Smooth muscle cell (in vitro differentiated cells): Measurements from ENCODE around the gene ALDH16A1. TPM values are rescaled to one million over a fixed set of nuclear protein-coding genes. Genes with fewer than 3 reads are reported as not detected.
"Not testable (repeated sequence)": the region's sequence is repeated elsewhere in the genome, so short reads cannot be mapped to it uniquely, and the experiment has no call there.

Experiments used
- DNase-seq: peaks from one replicate; lab custom pipeline; 2025; ENCODE audit not compliant: unreplicated experiment; lab: John Stamatoyannopoulos, UW
- H2AFZ ChIP-seq: fragments of 200-600 bp; sonication (generic); 2 replicates; pipeline ENCODE4 v1.6.0; 2016; ENCODE audit warnings: antibody characterized with exemption, low read depth, mild to moderate bottlenecking
- H3F3A ChIP-seq: fragments of 200-600 bp; sonication (generic); 2 replicates; pipeline ENCODE4 v1.6.0; 2017; ENCODE audit warnings: antibody characterized with exemption, low read depth
- H3K27ac ChIP-seq: fragments of 200-600 bp; sonication (generic); 2 replicates; pipeline ENCODE4 v1.5.1; 2016; ENCODE audit warnings: low read depth, mild to moderate bottlenecking
- H3K27me3 ChIP-seq: fragments of 200-600 bp; sonication (generic); 2 replicates; pipeline ENCODE4 v1.6.1; 2016; ENCODE audit warnings: low read depth, mild to moderate bottlenecking
- H3K36me3 ChIP-seq: fragments of 200-600 bp; sonication (generic); 2 replicates; pipeline ENCODE4 v1.5.1; 2016; ENCODE audit warnings: low read depth
- H3K4me1 ChIP-seq: fragments of 200-600 bp; sonication (generic); 2 replicates; pipeline ENCODE4 v1.5.1; 2016; ENCODE audit warnings: low read depth
- H3K4me2 ChIP-seq: fragments of 200-600 bp; sonication (generic); 2 replicates; pipeline ENCODE4 v1.6.0; 2016; ENCODE audit warnings: mild to moderate bottlenecking
- H3K4me3 ChIP-seq: fragments of 200-600 bp; sonication (generic); 2 replicates; pipeline ENCODE4 v1.5.1; 2016; ENCODE audit warnings: mild to moderate bottlenecking
- H3K79me2 ChIP-seq: fragments of 200-600 bp; sonication (generic); 2 replicates; pipeline ENCODE4 v1.6.0; 2016; ENCODE audit warnings: low read depth, mild to moderate bottlenecking
- H3K9ac ChIP-seq: fragments of 200-600 bp; sonication (generic); 2 replicates; pipeline ENCODE4 v1.6.0; 2016; ENCODE audit warnings: low read depth
- H3K9me3 ChIP-seq: fragments of 200-600 bp; sonication (generic); replicated peaks from 2 replicates; pipeline ENCODE4 v1.5.1; 2016; ENCODE audit warnings: low read depth
- H4K20me1 ChIP-seq: fragments of 200-600 bp; sonication (generic); 2 replicates; pipeline ENCODE4 v1.6.0; 2016; ENCODE audit warnings: low read depth
- WGBS: methylation state at CpG from one replicate; pipeline ENCODE4 v1.1.7; 2016; ENCODE audit warnings: low lambda C conversion rate; 5-methylcytosine and 5-hydroxymethylcytosine counted together
- polyA plus RNA-seq: library from polyadenylated mRNA; unstranded; fragments of >200 nt; fragmentation: Nextera tagmentation; extraction: Ambion mirVana; gene quantifications from 2 replicates; pipeline ENCODE4 v1.2.1, GENCODE V29; 2016
- total RNA-seq: library from RNA; depleted of rRNA; stranded (reverse); fragments of >200 nt; gene quantifications from 2 replicates; pipeline ENCODE4 v1.2.3, GENCODE V29; 2014
- TF ChIP-seq, protein P1 (sequence below): fragments of 200-600 bp; sonication (generic); IDR thresholded peaks from 2 replicates; pipeline ENCODE4 v1.5.1; 2017; ENCODE audit warnings: borderline replicate concordance, mild to moderate bottlenecking, antibody characterized with exemption; ENCODE audit not compliant: insufficient read depth, poor library complexity, severe bottlenecking

ALDH16A1 gene
- total and polyA plus RNA-seq, 2 experiments from 2014 or later: 10.5 to 24.6 TPM

DNA sequence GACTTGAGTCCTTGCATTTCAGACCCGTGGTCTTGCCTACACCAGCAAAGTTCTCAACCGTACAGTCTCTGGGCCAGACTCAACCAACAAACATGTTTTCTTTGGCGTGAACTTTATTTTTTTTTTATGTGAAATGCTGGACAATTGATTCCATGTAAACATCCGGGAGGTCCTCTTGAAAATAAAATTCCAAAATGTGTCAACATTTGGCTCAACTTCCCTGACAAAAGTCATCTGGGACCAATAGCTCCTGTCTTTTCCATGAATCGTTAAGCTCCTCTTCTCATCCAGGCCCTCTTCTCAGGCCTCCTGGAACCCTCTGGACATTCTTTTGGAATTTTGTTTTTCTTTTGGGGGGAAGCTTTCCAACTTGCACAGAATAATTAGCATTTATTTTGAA is 2.7 kb downstream of the ALDH16A1 start:
- Histone ChIP-seq H3K9ac (no peak overlapping the region), H3K79me2 (no peaks in the 10 kb centered on the region), H3K4me2 (no peak overlapping the region), H2AFZ (no peak overlapping the region), H4K20me1 (no peaks in the 10 kb centered on the region), H3K9me3 (no peaks in the 10 kb centered on the region), H3K27me3 (no peaks in the 10 kb centered on the region), H3K36me3 (no peaks in the 10 kb centered on the region), H3K4me3 (no peak overlapping the region), H3K4me1 (peaks cover 9% of the 10 kb centered on the region), H3K27ac (no peak overlapping the region), H3F3A (no peaks in the 10 kb centered on the region)
- TF ChIP-seq, protein P1, sequence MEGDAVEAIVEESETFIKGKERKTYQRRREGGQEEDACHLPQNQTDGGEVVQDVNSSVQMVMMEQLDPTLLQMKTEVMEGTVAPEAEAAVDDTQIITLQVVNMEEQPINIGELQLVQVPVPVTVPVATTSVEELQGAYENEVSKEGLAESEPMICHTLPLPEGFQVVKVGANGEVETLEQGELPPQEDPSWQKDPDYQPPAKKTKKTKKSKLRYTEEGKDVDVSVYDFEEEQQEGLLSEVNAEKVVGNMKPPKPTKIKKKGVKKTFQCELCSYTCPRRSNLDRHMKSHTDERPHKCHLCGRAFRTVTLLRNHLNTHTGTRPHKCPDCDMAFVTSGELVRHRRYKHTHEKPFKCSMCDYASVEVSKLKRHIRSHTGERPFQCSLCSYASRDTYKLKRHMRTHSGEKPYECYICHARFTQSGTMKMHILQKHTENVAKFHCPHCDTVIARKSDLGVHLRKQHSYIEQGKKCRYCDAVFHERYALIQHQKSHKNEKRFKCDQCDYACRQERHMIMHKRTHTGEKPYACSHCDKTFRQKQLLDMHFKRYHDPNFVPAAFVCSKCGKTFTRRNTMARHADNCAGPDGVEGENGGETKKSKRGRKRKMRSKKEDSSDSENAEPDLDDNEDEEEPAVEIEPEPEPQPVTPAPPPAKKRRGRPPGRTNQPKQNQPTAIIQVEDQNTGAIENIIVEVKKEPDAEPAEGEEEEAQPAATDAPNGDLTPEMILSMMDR: no peak
- 95% methylated on average over 5 of the region's 5 CpGs for whole genome bisulfite sequencing
- DNase-seq: no peak

DNA sequence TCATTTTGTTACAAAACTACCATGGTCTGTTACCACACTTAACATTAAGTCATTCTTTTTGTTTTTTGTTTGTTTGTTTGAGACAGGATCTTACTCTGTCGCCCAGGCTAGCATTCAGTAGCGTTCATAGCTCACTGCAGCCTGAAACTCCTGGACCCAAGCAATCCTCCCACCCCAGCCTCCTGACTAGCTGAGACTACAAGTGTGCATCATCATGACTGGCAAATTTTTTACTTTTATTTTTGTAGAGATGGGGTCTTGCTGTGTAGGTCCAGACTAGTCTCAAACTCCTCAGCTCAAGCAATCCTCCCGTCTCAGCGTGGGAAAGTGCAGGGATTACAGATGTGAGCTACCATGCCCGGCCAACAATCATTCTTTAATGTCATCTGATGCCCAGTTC is 3.3 kb downstream of the ALDH16A1 start:
- Histone ChIP-seq H3K4me1 (peaks cover 8% of the 10 kb centered on the region), H3K4me3 (no peak overlapping the region), H3K79me2 (no peaks in the 10 kb centered on the region), H4K20me1 (no peaks in the 10 kb centered on the region), H3K4me2 (no peak overlapping the region), H3K27ac (no peak overlapping the region), H2AFZ (no peak overlapping the region), H3K9ac (no peak overlapping the region), H3K9me3 (no peaks in the 10 kb centered on the region), H3K27me3 (no peaks in the 10 kb centered on the region), H3F3A (no peaks in the 10 kb centered on the region), H3K36me3 (no peaks in the 10 kb centered on the region)
- WGBS: 96% methylated on average over 5 of the region's 5 CpGs
- TF ChIP-seq, protein P1: no peak
- no peak for DNase-seq

DNA sequence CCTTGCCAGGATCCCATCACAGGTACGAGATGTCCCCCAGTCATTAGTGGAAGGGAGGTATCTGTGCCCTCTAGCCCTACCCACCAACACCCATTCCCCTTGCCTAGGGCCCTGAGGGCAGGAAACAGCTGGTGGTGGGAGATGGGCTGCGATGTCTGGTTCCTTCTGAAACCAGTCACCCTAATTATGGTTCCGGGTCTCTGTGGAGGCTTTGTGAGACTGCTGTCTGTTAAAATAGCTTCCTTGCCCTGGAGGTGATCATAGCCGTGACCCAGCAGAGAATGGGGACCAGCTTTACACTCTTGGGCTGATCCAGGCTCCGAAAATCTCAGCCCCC is 5.5 kb downstream of the ALDH16A1 start:
- H3K27me3 ChIP-seq: no peaks in the 10 kb centered on the region
- peaks cover 8% of the 10 kb centered on the region for H3K4me1 ChIP-seq
- WGBS: 87% methylated on average over 5 of the region's 5 CpGs
- no peak overlapping the region for H2AFZ ChIP-seq
- no peaks in the 10 kb centered on the region for H4K20me1 ChIP-seq
- H3K9me3 ChIP-seq: no peaks in the 10 kb centered on the region
- TF ChIP-seq, protein P1: no peak
- no peaks in the 10 kb centered on the region for H3F3A ChIP-seq
- DNase-seq: no peak
- H3K79me2 ChIP-seq: no peaks in the 10 kb centered on the region
- no peaks in the 10 kb centered on the region for H3K36me3 ChIP-seq
- H3K27ac ChIP-seq: peak overlapping the region; percentile 8
- no peak overlapping the region for H3K4me2 ChIP-seq
- H3K9ac ChIP-seq: no peak overlapping the region
- no peak overlapping the region for H3K4me3 ChIP-seq

DNA sequence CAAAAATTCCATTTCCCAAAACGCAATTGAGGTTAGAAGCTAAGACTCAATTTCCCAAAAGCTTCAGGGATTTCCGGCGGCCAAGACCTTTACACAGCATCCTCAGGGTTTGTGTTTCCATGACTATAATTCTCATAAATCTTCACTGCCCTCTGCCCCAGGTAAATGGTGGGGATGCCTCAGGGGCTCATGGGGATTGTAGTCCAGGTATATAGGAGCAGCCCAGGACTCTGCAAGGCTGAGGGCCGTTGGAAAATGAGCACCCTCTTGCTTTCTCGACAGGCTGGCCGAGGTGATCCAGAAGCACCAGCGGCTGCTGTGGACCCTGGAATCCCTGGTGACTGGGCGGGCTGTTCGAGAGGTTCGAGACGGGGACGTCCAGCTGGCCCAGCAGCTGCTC is 6.4 kb downstream of the ALDH16A1 start:
- no peak for DNase-seq
- H4K20me1 ChIP-seq: no peaks in the 10 kb centered on the region
- H3K4me1 ChIP-seq: peaks cover under 1% of the 10 kb centered on the region
- no peaks in the 10 kb centered on the region for H3K9me3 ChIP-seq
- H3K36me3 ChIP-seq: no peaks in the 10 kb centered on the region
- no peak overlapping the region for H2AFZ ChIP-seq
- H3K9ac ChIP-seq: no peak overlapping the region
- H3K27me3 ChIP-seq: no peaks in the 10 kb centered on the region
- 89% methylated on average over 12 of the region's 12 CpGs for WGBS
- no peaks in the 10 kb centered on the region for H3K79me2 ChIP-seq
- TF ChIP-seq, protein P1: no peak
- H3K4me3 ChIP-seq: no peak overlapping the region
- no peaks in the 10 kb centered on the region for H3F3A ChIP-seq
- H3K27ac ChIP-seq: no peak overlapping the region
- no peak overlapping the region for H3K4me2 ChIP-seq

DNA sequence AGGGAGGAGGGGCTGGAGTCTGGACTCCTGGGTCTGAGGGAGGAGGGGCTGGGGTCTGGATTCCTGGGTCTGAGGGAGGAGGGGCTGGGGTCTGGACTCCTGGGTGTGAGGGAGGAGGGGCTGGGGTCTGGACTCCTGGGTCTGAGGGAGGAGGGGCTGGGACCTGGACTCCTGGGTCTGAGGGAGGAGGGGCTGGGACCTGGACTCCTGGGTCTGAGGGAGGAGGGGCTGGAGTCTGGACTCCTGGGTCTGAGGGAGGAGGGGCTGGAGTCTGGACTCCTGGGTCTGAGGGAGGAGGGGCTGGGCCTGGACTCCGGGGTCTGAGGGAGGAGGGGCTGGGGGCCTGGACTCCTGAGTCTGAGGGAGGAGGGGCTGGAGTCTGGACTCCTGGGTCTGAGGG is 8.1 kb downstream of the ALDH16A1 start:
- not testable (repeated sequence) for H3K27ac ChIP-seq, H3K4me2 ChIP-seq, H3K4me3 ChIP-seq, H3K36me3 ChIP-seq, H2AFZ ChIP-seq, H4K20me1 ChIP-seq, H3K9me3 ChIP-seq, H3K4me1 ChIP-seq, H3K79me2 ChIP-seq, H3K27me3 ChIP-seq, H3K9ac ChIP-seq, H3F3A ChIP-seq, DNase-seq
- WGBS: no CpG with 5 or more reads among the region's 1 CpG
